HEK293 (cell line): ENCODE data around the gene SPTA1.

Experiments
- CTCF ChIA-PET: fragments of 350-600 bp; formaldehyde crosslinking; extraction: SDS; loops from one replicate; lab custom pipeline; 2021; ENCODE audit warnings: antibody characterized with exemption; lab: Yijun Ruan, JAX
- POLR2A ChIA-PET: fragments of 300-600 bp; formaldehyde crosslinking; extraction: SDS; loops from one replicate; lab custom pipeline; 2020; ENCODE audit warnings: antibody characterized with exemption, inconsistent platforms; lab: Yijun Ruan, JAX
- H3K27ac ChIP-seq: fragments of 200-500 bp; sonication (Bioruptor generic); 2 replicates; pipeline ENCODE4 v1.5.1; 2014; ENCODE audit warnings: low read depth, low read length, control low read depth, inconsistent platforms; ENCODE audit errors: extremely low read depth
- H3K36me3 ChIP-seq, 2 experiments: fragments of 200-500 bp in 1 of 2; sonication (Bioruptor generic) in 1 of 2; 1 replicate in 1 of 2; 2 replicates in 1 of 2; pipeline ENCODE4 v1.5.1; 2014 to 2017; ENCODE audit warnings: inconsistent platforms in 2 of 2, low read length in 2 of 2; ENCODE audit not compliant: control insufficient read depth in 2 of 2, insufficient read depth in 1 of 2
- H3K4me1 ChIP-seq: fragments of 200-500 bp; sonication (Bioruptor generic); 2 replicates; pipeline ENCODE4 v1.5.1; 2014; ENCODE audit warnings: mild to moderate bottlenecking, low read length, inconsistent platforms; ENCODE audit not compliant: control insufficient read depth, insufficient read depth
- H3K4me3 ChIP-seq: 2 replicates; pipeline ENCODE4 v1.5.1; 2011; ENCODE audit warnings: low read depth, mild to moderate bottlenecking, control low read depth, low read length, moderate library complexity
- H3K9me3 ChIP-seq: fragments of 200-500 bp; sonication (Bioruptor generic); 2 replicates; pipeline ENCODE4 v1.5.1; 2014; ENCODE audit warnings: low read depth, low read length, inconsistent platforms; ENCODE audit not compliant: control insufficient read depth, insufficient read depth
- CTCF ChIP-seq: fragments of 450-650 bp; formaldehyde crosslinking; IDR thresholded peaks from 2 replicates; pipeline ENCODE4 v1.5.1; 2016; ENCODE audit warnings: missing biosample characterization, missing genetic modification characterization
- GLI4 ChIP-seq: fragments of 450-650 bp; formaldehyde crosslinking; IDR thresholded peaks from 2 replicates; pipeline ENCODE4 v1.5.1; 2016; ENCODE audit warnings: missing biosample characterization, missing genetic modification characterization
- IKZF3 ChIP-seq: fragments of 450-650 bp; IDR thresholded peaks from 2 replicates; pipeline ENCODE4 v1.5.0; 2018; ENCODE audit warnings: missing biosample characterization, mild to moderate bottlenecking, missing genetic modification characterization, moderate library complexity
- KLF1 ChIP-seq: fragments of 450-650 bp; formaldehyde crosslinking; IDR thresholded peaks from 2 replicates; pipeline ENCODE4 v1.5.1; 2016; ENCODE audit warnings: missing biosample characterization, missing genetic modification characterization
- OSR2 ChIP-seq: fragments of 450-650 bp; formaldehyde crosslinking; IDR thresholded peaks from 2 replicates; pipeline ENCODE4 v1.5.1; 2016; ENCODE audit warnings: missing biosample characterization, missing genetic modification characterization
- SP3 ChIP-seq: fragments of 450-650 bp; formaldehyde crosslinking; IDR thresholded peaks from 2 replicates; pipeline ENCODE4 v1.5.1; 2016; ENCODE audit warnings: missing biosample characterization, missing genetic modification characterization
- TRIM28 ChIP-seq: IDR thresholded peaks from 2 replicates; pipeline ENCODE4 v1.6.1; 2011; ENCODE audit warnings: low read length, control low read depth, borderline replicate concordance
- ZBTB11 ChIP-seq: fragments of 450-650 bp; formaldehyde crosslinking; conservative IDR thresholded peaks from 2 replicates; pipeline ENCODE4 v1.5.1; 2016; ENCODE audit warnings: low read depth, missing biosample characterization, missing genetic modification characterization
- ZFP41 ChIP-seq: fragments of 450-650 bp; formaldehyde crosslinking; IDR thresholded peaks from 2 replicates; pipeline ENCODE4 v1.5.1; 2016; ENCODE audit warnings: missing biosample characterization, missing genetic modification characterization, borderline replicate concordance
- ZNF341 ChIP-seq: fragments of 450-650 bp; formaldehyde crosslinking; IDR thresholded peaks from 2 replicates; pipeline ENCODE4; 2016; ENCODE audit warnings: low read depth, missing biosample characterization, missing genetic modification characterization
- ZNF354C ChIP-seq: fragments of 450-650 bp; formaldehyde crosslinking; IDR thresholded peaks from 2 replicates; pipeline ENCODE4 v1.5.1; 2016; ENCODE audit warnings: missing biosample characterization, missing genetic modification characterization, low read depth, borderline replicate concordance
- ZNF362 ChIP-seq: fragments of 450-650 bp; formaldehyde crosslinking; IDR thresholded peaks from 2 replicates; pipeline ENCODE4 v1.5.1; 2016; ENCODE audit warnings: missing biosample characterization, missing genetic modification characterization
- ZNF398 ChIP-seq: fragments of 450-650 bp; formaldehyde crosslinking; IDR thresholded peaks from 2 replicates; pipeline ENCODE4 v1.5.1; 2017; ENCODE audit warnings: missing biosample characterization, missing genetic modification characterization
- ZNF555 ChIP-seq: fragments of 450-650 bp; formaldehyde crosslinking; conservative IDR thresholded peaks from 2 replicates; pipeline ENCODE4 v1.5.1; 2017; ENCODE audit warnings: missing biosample characterization, mild to moderate bottlenecking, missing genetic modification characterization, inconsistent platforms
- ZNF585B ChIP-seq: fragments of 450-650 bp; formaldehyde crosslinking; IDR thresholded peaks from 2 replicates; pipeline ENCODE4 v1.5.1; 2016; ENCODE audit warnings: missing biosample characterization, missing genetic modification characterization
- ZNF654 ChIP-seq: fragments of 450-650 bp; formaldehyde crosslinking; IDR thresholded peaks from 2 replicates; pipeline ENCODE4 v1.5.1; 2016; ENCODE audit warnings: low read depth, missing biosample characterization, missing genetic modification characterization
- ZNF692 ChIP-seq: fragments of 450-650 bp; formaldehyde crosslinking; IDR thresholded peaks from 2 replicates; pipeline ENCODE4 v1.5.1; 2016; ENCODE audit warnings: missing biosample characterization, missing genetic modification characterization
- ZNF768 ChIP-seq: fragments of 450-650 bp; formaldehyde crosslinking; IDR thresholded peaks from 2 replicates; pipeline ENCODE4 v1.5.1; 2018; ENCODE audit warnings: missing biosample characterization, mild to moderate bottlenecking, missing genetic modification characterization
- ZNF776 ChIP-seq: fragments of 450-650 bp; formaldehyde crosslinking; IDR thresholded peaks from 2 replicates; pipeline ENCODE4 v1.5.0; 2017; ENCODE audit warnings: missing biosample characterization, missing genetic modification characterization, borderline replicate concordance
- ZNF830 ChIP-seq: fragments of 450-650 bp; IDR thresholded peaks from 2 replicates; pipeline ENCODE4 v1.5.0; 2018; ENCODE audit warnings: missing biosample characterization, missing genetic modification characterization, low read depth, mild to moderate bottlenecking, moderate library complexity

The SPTA1 gene

GRCh38 chr1:158638146-158638545 lies 48.4 kb downstream of the SPTA1 start:
- Histone ChIP-seq H3K9me3 (no peaks in the 10 kb centered on the region), H3K4me1 (no peaks in the 10 kb centered on the region), H3K36me3 (no peaks in the 10 kb centered on the region), H3K27ac (no peak overlapping the region), H3K4me3 (no peak overlapping the region)
- ChIA-PET POLR2A (no interaction called here), CTCF (no interaction called here)
- TF ChIP-seq ZFP41 (no peak), ZNF341 (tag by site-specific recombination) (no peak), ZNF776 (tag by site-specific recombination) (no peak), ZNF354C (tag by site-specific recombination) (no peak), ZNF692 (tag by site-specific recombination) (no peak), ZNF654 (tag by site-specific recombination) (no peak), ZNF585B (tag by site-specific recombination) (no peak), ZNF830 (tag by site-specific recombination) (no peak), KLF1 (no peak), OSR2 (tag by site-specific recombination) (no peak), TRIM28 (no peak), SP3 (no peak), GLI4 (no peak), ZNF768 (tag by site-specific recombination) (no peak), CTCF (tag by site-specific recombination) (no peak), ZNF362 (tag by site-specific recombination) (no peak), ZNF398 (no peak), ZBTB11 (tag by site-specific recombination) (no peak), ZNF555 (tag by site-specific recombination) (no peak), IKZF3 (no peak)
